Activated naive CD4-positive, alpha-beta T cell treated with anti-CD3 and anti-CD28 coated beads, Interleukin-2, amount 10 ng/mL, durations not matched to agents 7 days and 5 days (primary cell): Measurements from ENCODE around the gene SIK2.

Experiments
- CTCF ChIA-PET: fragments of 350-600 bp; sonication (Branson Sonifier 250); formaldehyde crosslinking; loops from one replicate; lab custom pipeline; 2021; ENCODE audit warnings: antibody characterized with exemption; lab: Charles Lee
- DNase-seq: peaks from one replicate; pipeline ENCODE4 v3.0.0-alpha.2; 2020
- H3K27ac Mint-ChIP-seq: one replicate; pipeline ENCODE4 v1.8.0; 2021; ENCODE audit warnings: mild to moderate bottlenecking, moderate library complexity, mixed read lengths
- H3K27me3 Mint-ChIP-seq: one replicate; pipeline ENCODE4 v1.8.0; 2021; ENCODE audit warnings: mild to moderate bottlenecking, mixed read lengths
- H3K36me3 Mint-ChIP-seq: one replicate; pipeline ENCODE4 v1.8.0; 2021; ENCODE audit warnings: mixed read lengths
- H3K4me1 Mint-ChIP-seq: one replicate; pipeline ENCODE4 v1.8.0; 2021; ENCODE audit warnings: mixed read lengths
- H3K4me3 Mint-ChIP-seq: one replicate; pipeline ENCODE4 v1.8.0; 2021; ENCODE audit warnings: mild to moderate bottlenecking, moderate library complexity, mixed read lengths
- H3K9me3 Mint-ChIP-seq: one replicate; pipeline ENCODE4 v1.8.0; 2021; ENCODE audit warnings: mixed read lengths

Gene SIK2

DNA sequence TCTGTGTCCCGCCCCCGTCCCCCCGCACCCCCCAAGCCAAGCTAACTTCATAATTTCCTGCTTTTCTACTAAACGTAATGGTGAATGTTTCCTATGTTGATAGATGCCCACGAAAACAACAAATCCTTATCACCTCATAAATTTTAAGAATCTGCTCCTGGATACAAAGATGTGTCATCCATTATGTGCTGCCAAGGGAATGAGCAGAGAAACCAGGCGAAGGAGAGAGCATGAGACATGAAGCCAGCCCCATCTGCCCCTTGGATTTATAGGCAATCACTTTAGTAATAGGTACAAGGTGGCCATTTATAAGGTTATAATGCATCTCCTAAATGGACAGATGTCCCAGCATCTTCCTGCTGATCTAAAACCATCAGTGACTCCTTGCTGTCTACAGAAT lies 31.5 kb upstream of the SIK2 start:
- DNase-seq, result no peak
- Mint-ChIP-seq H3K4me3 (no peak overlapping the region), H3K27ac (no peak overlapping the region), H3K9me3 (no peaks in the 10 kb centered on the region), H3K4me1 (no peaks in the 10 kb centered on the region), H3K27me3 (peaks cover 4% of the 10 kb centered on the region), H3K36me3 (no peaks in the 10 kb centered on the region)
- CTCF ChIA-PET, result no interaction called here

- CTCF ChIA-PET, result interaction anchor here (0.6 to 0.9 kb wide), 2 partner anchors 15 to 129 kb away, joined by 3 to 6 read pairs; no protein-coding TSS in a partner anchor
- Mint-ChIP-seq H3K4me1 (no peaks in the 10 kb centered on the region), H3K4me3 (no peak overlapping the region), H3K27ac (no peak overlapping the region), H3K36me3 (no peaks in the 10 kb centered on the region), H3K9me3 (no peaks in the 10 kb centered on the region), H3K27me3 (peaks cover 4% of the 10 kb centered on the region)
- DNase-seq, result no peak
Observed at GRCh38 chr11:111571829-111572501, 30.3 kb upstream of the SIK2 start.

- H3K36me3 Mint-ChIP-seq, result no peaks in the 10 kb centered on the region
- peaks cover 4% of the 10 kb centered on the region for H3K27me3 Mint-ChIP-seq
- CTCF ChIA-PET, result interaction anchor here (1.7 kb wide), 1 partner anchor 120 kb away, joined by 4 read pairs; no protein-coding TSS in a partner anchor
- no peak for DNase-seq
- H3K4me1 Mint-ChIP-seq, result no peaks in the 10 kb centered on the region
- H3K9me3 Mint-ChIP-seq, result no peaks in the 10 kb centered on the region
- H3K27ac Mint-ChIP-seq, result no peak overlapping the region
- H3K4me3 Mint-ChIP-seq, result no peak overlapping the region
Observed at GRCh38 chr11:111572581-111572980, 29.7 kb upstream of the SIK2 start.

GRCh38 chr11:111573821-111574249 lies 28.4 kb upstream of the SIK2 start:
- no peak for DNase-seq
- Mint-ChIP-seq H3K36me3 (no peaks in the 10 kb centered on the region), H3K27me3 (peaks cover 7% of the 10 kb centered on the region), H3K4me3 (no peak overlapping the region), H3K27ac (no peak overlapping the region), H3K9me3 (no peaks in the 10 kb centered on the region), H3K4me1 (no peaks in the 10 kb centered on the region)
- CTCF ChIA-PET, result interaction anchor here (1.7 kb wide), 1 partner anchor 121 kb away, joined by 4 read pairs; no protein-coding TSS in a partner anchor

DNA sequence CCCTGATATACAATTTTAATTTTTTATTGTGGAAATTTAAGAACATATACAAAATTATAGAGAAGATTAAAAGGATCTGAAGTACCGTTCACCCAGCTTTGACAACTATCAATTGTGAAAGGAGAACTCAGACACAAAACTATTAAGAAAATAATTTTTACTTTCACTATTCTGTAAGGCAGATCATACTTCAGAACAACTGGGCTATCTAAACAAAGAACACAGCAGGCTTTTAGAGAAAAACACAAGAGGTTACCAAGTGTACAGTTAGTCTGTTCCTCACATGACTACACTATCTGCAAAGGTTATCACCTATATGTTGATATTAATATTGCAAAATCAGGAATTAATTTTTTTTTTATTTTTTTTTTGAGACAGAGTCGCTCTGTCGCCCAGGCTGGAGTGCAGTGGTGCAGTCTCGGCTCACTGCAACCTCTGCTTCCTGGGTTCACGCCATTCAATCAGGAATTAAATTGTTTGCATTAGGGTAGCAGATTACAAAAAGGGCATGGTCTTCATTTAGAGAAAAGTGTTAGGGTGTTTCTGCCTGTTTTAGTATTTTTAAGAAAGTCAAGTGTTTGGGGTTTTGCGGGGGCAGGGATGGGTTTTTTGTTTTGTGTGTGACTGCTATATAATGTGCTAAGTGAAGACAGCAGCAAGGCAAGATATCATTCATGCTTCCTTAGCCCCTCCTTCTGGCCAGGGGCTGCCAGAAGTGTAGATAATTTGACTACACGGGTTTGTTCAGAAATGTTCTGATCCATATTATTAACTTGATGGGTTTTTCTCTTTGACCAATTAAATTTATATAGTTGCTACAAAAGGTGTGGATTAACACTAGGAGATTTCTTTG lies 27.6 kb upstream of the SIK2 start:
- Mint-ChIP-seq H3K9me3 (no peaks in the 10 kb centered on the region), H3K27ac (peak overlapping the region; percentile 33), H3K27me3 (peaks cover 7% of the 10 kb centered on the region), H3K4me1 (no peaks in the 10 kb centered on the region), H3K36me3 (no peaks in the 10 kb centered on the region), H3K4me3 (peak overlapping the region; percentile 4)
- no peak for DNase-seq
- CTCF ChIA-PET, result interaction anchor here (1.7 kb wide), 1 partner anchor 122 kb away, joined by 4 read pairs; no protein-coding TSS in a partner anchor

- Mint-ChIP-seq H3K4me3 (no peak overlapping the region), H3K27ac (no peak overlapping the region), H3K9me3 (no peaks in the 10 kb centered on the region), H3K27me3 (peaks cover 7% of the 10 kb centered on the region), H3K4me1 (no peaks in the 10 kb centered on the region), H3K36me3 (no peaks in the 10 kb centered on the region)
- DNase-seq, result no peak
- CTCF ChIA-PET, result no interaction called here
Observed at GRCh38 chr11:111575740-111576139, 26.5 kb upstream of the SIK2 start.

DNA sequence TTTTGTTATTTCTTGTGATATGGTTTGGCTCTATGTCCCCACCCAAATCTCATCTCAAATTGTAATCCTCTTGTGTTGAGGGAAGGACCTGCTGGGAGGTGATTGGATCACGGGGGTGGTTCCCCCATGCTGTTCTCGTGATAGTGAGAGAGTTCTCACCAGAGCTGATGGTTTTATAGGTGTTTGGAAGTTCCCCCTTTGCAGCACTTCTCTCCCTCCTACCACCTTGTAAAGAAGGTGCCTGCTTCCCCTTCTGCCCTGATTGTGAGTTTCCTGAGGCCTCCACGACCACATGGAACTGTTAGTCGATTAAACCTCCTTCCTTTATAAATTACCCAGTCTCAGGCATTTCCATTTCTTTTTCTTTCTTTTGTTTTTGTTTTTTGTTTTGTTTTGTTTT lies 24.4 kb upstream of the SIK2 start:
- H3K4me3 Mint-ChIP-seq, result no peak overlapping the region
- H3K4me1 Mint-ChIP-seq, result no peaks in the 10 kb centered on the region
- no peaks in the 10 kb centered on the region for H3K36me3 Mint-ChIP-seq
- H3K9me3 Mint-ChIP-seq, result no peaks in the 10 kb centered on the region
- peaks cover 3% of the 10 kb centered on the region for H3K27me3 Mint-ChIP-seq
- CTCF ChIA-PET, result interaction anchor here (1.1 kb wide), 1 partner anchor 9 kb away, joined by 3 read pairs; no protein-coding TSS in a partner anchor
- H3K27ac Mint-ChIP-seq, result no peak overlapping the region
- no peak for DNase-seq

DNA sequence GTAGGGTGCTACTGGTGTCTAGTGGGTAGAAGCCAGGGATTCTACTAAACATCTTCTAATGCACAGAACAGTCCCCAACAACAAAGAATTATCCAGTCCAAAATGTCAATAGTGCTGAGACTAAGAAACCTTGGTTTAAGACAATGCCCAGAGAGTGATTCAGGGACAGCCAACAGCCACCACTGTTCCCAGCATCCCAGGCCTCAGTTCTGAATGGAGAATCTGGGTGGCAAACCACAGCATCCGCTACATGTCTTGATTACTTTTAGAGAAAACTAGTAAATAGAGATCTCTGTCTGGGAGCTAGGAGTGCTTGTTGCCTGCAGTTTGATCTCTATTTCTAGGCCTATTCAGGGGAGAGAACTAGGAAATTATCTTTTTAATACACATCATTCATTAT lies 20.9 kb upstream of the SIK2 start:
- Mint-ChIP-seq H3K27ac (no peak overlapping the region), H3K4me3 (no peak overlapping the region), H3K27me3 (peaks cover 3% of the 10 kb centered on the region), H3K36me3 (no peaks in the 10 kb centered on the region), H3K9me3 (no peaks in the 10 kb centered on the region), H3K4me1 (no peaks in the 10 kb centered on the region)
- DNase-seq, result no peak
- CTCF ChIA-PET, result no interaction called here

- no peak overlapping the region for H3K27ac Mint-ChIP-seq
- H3K36me3 Mint-ChIP-seq, result no peaks in the 10 kb centered on the region
- no peak for DNase-seq
- H3K4me3 Mint-ChIP-seq, result no peak overlapping the region
- H3K4me1 Mint-ChIP-seq, result no peaks in the 10 kb centered on the region
- H3K27me3 Mint-ChIP-seq, result peaks cover 3% of the 10 kb centered on the region
- CTCF ChIA-PET, result interaction anchor here (1.2 kb wide), 1 partner anchor 195 kb away, joined by 3 read pairs; no protein-coding TSS in a partner anchor
- H3K9me3 Mint-ChIP-seq, result no peaks in the 10 kb centered on the region
Observed at GRCh38 chr11:111582163-111582562, 20.1 kb upstream of the SIK2 start.

DNA sequence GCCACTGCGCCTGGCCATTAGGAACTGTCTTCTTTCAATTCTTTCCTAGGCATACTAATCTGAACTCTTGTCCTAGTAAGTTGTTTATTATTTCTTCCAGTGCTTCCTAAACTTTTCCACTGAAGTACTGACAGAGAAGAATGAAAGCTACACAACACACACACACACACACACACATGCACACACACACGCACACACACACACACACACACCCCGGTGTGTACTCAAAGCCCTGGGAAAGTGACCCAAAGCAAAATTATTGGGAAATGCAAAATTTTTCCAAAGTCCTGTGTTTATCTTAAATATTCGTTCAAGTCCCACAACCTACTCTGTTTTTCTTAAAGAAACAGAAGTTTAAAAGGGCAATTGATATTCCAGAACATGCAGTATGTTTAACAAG lies 19.4 kb upstream of the SIK2 start:
- H3K27ac Mint-ChIP-seq, result no peak overlapping the region
- no peaks in the 10 kb centered on the region for H3K9me3 Mint-ChIP-seq
- H3K4me3 Mint-ChIP-seq, result no peak overlapping the region
- peaks cover 2% of the 10 kb centered on the region for H3K27me3 Mint-ChIP-seq
- no peak for DNase-seq
- no peaks in the 10 kb centered on the region for H3K4me1 Mint-ChIP-seq
- H3K36me3 Mint-ChIP-seq, result no peaks in the 10 kb centered on the region
- CTCF ChIA-PET, result interaction anchor here (1.1 to 1.2 kb wide), 3 partner anchors 30 to 195 kb away, joined by 3 to 5 read pairs (median 4); no protein-coding TSS in a partner anchor

- DNase-seq, result no peak
- H3K4me3 Mint-ChIP-seq, result no peak overlapping the region
- CTCF ChIA-PET, result interaction anchor here (0.9 to 5.0 kb wide), 6 partner anchors 18 to 270 kb away, joined by 3 to 58 read pairs (median 6); no protein-coding TSS in a partner anchor
- no peaks in the 10 kb centered on the region for H3K36me3 Mint-ChIP-seq
- no peak overlapping the region for H3K27ac Mint-ChIP-seq
- H3K27me3 Mint-ChIP-seq, result peaks cover 3% of the 10 kb centered on the region
- no peaks in the 10 kb centered on the region for H3K9me3 Mint-ChIP-seq
- H3K4me1 Mint-ChIP-seq, result no peaks in the 10 kb centered on the region
Observed at GRCh38 chr11:111585371-111585770, 16.9 kb upstream of the SIK2 start.

GRCh38 chr11:111586388-111586831 lies 15.8 kb upstream of the SIK2 start:
- Mint-ChIP-seq H3K27me3 (peaks cover 3% of the 10 kb centered on the region), H3K27ac (no peak overlapping the region), H3K36me3 (no peaks in the 10 kb centered on the region), H3K9me3 (no peaks in the 10 kb centered on the region), H3K4me1 (no peaks in the 10 kb centered on the region), H3K4me3 (no peak overlapping the region)
- CTCF ChIA-PET, result interaction anchor here (0.8 to 5.0 kb wide), 18 partner anchors 8 to 396 kb away, joined by 3 to 58 read pairs (median 5); partner anchors contain the start of gene PPP2R1B
- DNase-seq, result peak; percentile 62

DNA sequence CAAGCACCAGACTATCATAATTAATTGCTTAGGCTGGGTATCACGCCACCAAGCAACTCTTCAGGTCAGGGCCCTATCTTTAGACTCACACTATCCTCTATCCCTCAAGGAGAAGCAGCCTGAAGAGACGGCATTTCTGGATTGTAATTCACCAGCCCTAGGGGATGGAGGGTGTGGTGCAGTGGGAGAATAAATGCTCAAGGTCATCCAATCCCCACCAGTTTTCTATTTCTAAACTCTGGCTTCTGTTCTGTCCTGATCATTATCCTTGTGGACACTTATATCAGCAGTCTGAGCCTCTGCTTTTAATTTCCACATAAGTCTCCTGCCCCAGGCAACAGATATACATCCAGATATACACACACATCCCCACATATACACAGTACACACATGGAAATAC lies 13.1 kb upstream of the SIK2 start:
- Mint-ChIP-seq H3K27me3 (peaks cover 7% of the 10 kb centered on the region), H3K4me3 (no peak overlapping the region), H3K27ac (no peak overlapping the region), H3K4me1 (no peaks in the 10 kb centered on the region), H3K9me3 (no peaks in the 10 kb centered on the region), H3K36me3 (no peaks in the 10 kb centered on the region)
- no peak for DNase-seq
- CTCF ChIA-PET, result interaction anchor here (2.5 to 5.0 kb wide), 2 partner anchors 9 to 252 kb away, joined by 14 to 50 read pairs; no protein-coding TSS in a partner anchor

DNA sequence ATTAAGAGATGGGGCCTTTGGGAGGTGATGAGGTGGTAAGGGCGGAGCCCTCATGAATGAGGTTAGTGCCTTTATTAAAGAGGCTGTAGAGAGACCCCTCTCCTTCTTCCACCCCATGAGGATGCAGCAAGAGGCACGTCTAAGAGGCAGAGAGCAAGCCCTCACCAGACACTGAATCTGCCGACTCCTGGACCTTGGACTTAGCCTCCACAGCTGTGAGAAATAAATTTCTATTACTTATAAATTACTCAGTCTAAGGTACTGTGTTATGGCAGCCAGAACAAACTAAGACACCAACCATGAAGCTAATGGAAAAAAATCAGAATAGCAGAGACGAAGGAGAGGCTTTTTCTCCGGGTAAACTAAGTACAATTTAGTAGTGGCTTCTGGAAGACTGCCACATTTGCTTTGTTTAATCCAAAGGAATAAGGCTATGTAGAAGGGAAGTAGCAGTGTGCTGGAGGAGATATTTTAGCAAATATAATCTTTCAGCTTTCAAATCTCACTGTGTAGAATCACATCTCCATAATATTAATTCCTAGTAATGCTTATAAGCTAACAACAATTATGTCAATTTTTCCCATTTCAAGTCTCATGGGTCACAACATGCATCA lies 12.3 kb upstream of the SIK2 start:
- CTCF ChIA-PET, result interaction anchor here (1.6 to 5.0 kb wide), 2 partner anchors 186 to 251 kb away, joined by 11 to 50 read pairs; no protein-coding TSS in a partner anchor

More for the DNA sequence above, 12.3 kb upstream of the SIK2 start:
- Mint-ChIP-seq H3K36me3 (no peaks in the 10 kb centered on the region), H3K4me3 (no peak overlapping the region), H3K27ac (no peak overlapping the region), H3K4me1 (no peaks in the 10 kb centered on the region), H3K9me3 (no peaks in the 10 kb centered on the region), H3K27me3 (peaks cover 10% of the 10 kb centered on the region)
- no peak for DNase-seq
